ENCODE results near the gene VIM. TPM values are rescaled to one million over a fixed set of nuclear protein-coding genes. Genes with fewer than 3 reads are reported as not detected.

The VIM gene
- total and polyA plus RNA-seq, 10 donors: 510 to 2,377 (median 1,295) TPM

- no peak for DNase-seq
- no peaks in the 10 kb centered on the region for H3K36me3 ChIP-seq
- no peak overlapping the region for H3K4me3 ChIP-seq
- no peak overlapping the region for H3K27ac ChIP-seq
- no peaks in the 10 kb centered on the region for H3K27me3 ChIP-seq (replicated peaks in 1 of 7)
- H3K4me1 ChIP-seq: no peaks in the 10 kb centered on the region
- 88 to 95% (median 90%) methylated on average over 9 of the region's 9 CpGs for WGBS, 5 donors
- intact Hi-C loops (cut with DNase I; ENCODE audit: low total_unique reads): no loop called here
- peaks cover 0 to 22% (median 11%) of the 10 kb centered on the region in 8 donors for H3K9me3 ChIP-seq
- TF ChIP-seq POLR2A (IDR thresholded peaks at IDR 0.05): no peak
- TF ChIP-seq POLR2AphosphoS5 (IDR thresholded peaks at IDR 0.05): no peak
- TF ChIP-seq CTCF (IDR thresholded peaks at IDR 0.05 in 8 of 11, conservative IDR thresholded peaks at IDR 0.05 in 3 of 11): no peak
These were observed 48.8 kb downstream of the VIM start for GRCh38 chr10:17276756-17277424.

- Histone ChIP-seq H3K4me3 (no peak overlapping the region), H3K4me1 (no peaks in the 10 kb centered on the region), H3K27ac (no peak overlapping the region), H3K9me3 (peaks cover 0 to 40% (median 26%) of the 10 kb centered on the region in 8 donors), H3K27me3 (replicated peaks in 1 of 7) (no peaks in the 10 kb centered on the region), H3K36me3 (no peaks in the 10 kb centered on the region)
- DNase-seq: no peak
- intact Hi-C loops (cut with DNase I; ENCODE audit: low total_unique reads): no loop called here
- no peak for TF ChIP-seq POLR2A (IDR thresholded peaks at IDR 0.05)
- no peak for TF ChIP-seq CTCF (IDR thresholded peaks at IDR 0.05 in 8 of 11, conservative IDR thresholded peaks at IDR 0.05 in 3 of 11)
- no peak for TF ChIP-seq POLR2AphosphoS5 (IDR thresholded peaks at IDR 0.05)
- 73 to 89% (median 84%) methylated on average over 4 of the region's 4 CpGs for WGBS, 5 donors
These were observed 50.7 kb downstream of the VIM start for GRCh38 chr10:17278607-17279240.

GRCh38 chr10:17282311-17282710 is 54.3 kb downstream of the VIM start:
- no peak for DNase-seq
- TF ChIP-seq CTCF (IDR thresholded peaks at IDR 0.05 in 8 of 11, conservative IDR thresholded peaks at IDR 0.05 in 3 of 11): no peak
- TF ChIP-seq POLR2A (IDR thresholded peaks at IDR 0.05): no peak
- no peak for TF ChIP-seq POLR2AphosphoS5 (IDR thresholded peaks at IDR 0.05)
- WGBS, 5 donors: 71 to 92% (median 87%) methylated on average over 3 of the region's 3 CpGs
- intact Hi-C loops (cut with DNase I; ENCODE audit: low total_unique reads): no loop called here
- Histone ChIP-seq H3K36me3 (no peaks in the 10 kb centered on the region), H3K4me3 (no peak overlapping the region), H3K4me1 (no peaks in the 10 kb centered on the region), H3K27me3 (replicated peaks in 1 of 7) (peaks cover 0 to 3% (median 0%) of the 10 kb centered on the region in 7 donors), H3K9me3 (peaks cover 0 to 30% (median 22%) of the 10 kb centered on the region in 8 donors), H3K27ac (no peak overlapping the region)
